IMR-90 (cell line): Measurements from ENCODE around the gene HUS1B.

Source experiments
- CEBPB ChIP-seq: IDR thresholded peaks from 2 replicates; pipeline ENCODE4 v1.6.1; 2012; ENCODE audit warnings: low read depth, low read length, improper control_type of control experiment
- CHD1 ChIP-seq: IDR thresholded peaks from 2 replicates; pipeline ENCODE4 v1.6.1; 2012; ENCODE audit warnings: low read depth, low read length, improper control_type of control experiment
- CTCF ChIP-seq: conservative IDR thresholded peaks from 2 replicates; pipeline ENCODE4 v1.5.1; 2012; ENCODE audit warnings: mild to moderate bottlenecking, low read depth, low read length, improper control_type of control experiment
- FOS ChIP-seq: fragments of 150-350 bp; IDR thresholded peaks from 2 replicates; pipeline ENCODE4 v1.6.1; 2016; ENCODE audit warnings: low read depth, low read length
- MAZ ChIP-seq: IDR thresholded peaks from 2 replicates; pipeline ENCODE4 v1.6.1; 2012; ENCODE audit warnings: low read depth, mild to moderate bottlenecking, low read length, improper control_type of control experiment, moderate library complexity, borderline replicate concordance
- NFE2L2 ChIP-seq: fragments of 150-350 bp; IDR thresholded peaks from 2 replicates; pipeline ENCODE4 v1.6.1; 2016; ENCODE audit warnings: low read depth, mild to moderate bottlenecking, low read length
- POLR2A ChIP-seq: IDR thresholded peaks from 2 replicates; pipeline ENCODE4 v1.6.1; 2012; ENCODE audit warnings: mild to moderate bottlenecking, low read depth, low read length
- RAD21 ChIP-seq: IDR thresholded peaks from 2 replicates; pipeline ENCODE4 v1.6.1; 2012; ENCODE audit warnings: low read length, improper control_type of control experiment
- RFX5 ChIP-seq: IDR thresholded peaks from 2 replicates; pipeline ENCODE4 v1.8.0; 2012; ENCODE audit warnings: low read depth, mild to moderate bottlenecking, low read length, moderate library complexity
- SMC3 ChIP-seq: fragments of 150-350 bp; IDR thresholded peaks from 2 replicates; pipeline ENCODE4 v1.6.1; 2016; ENCODE audit warnings: low read depth, mild to moderate bottlenecking, antibody characterized with exemption, low read length, moderate library complexity

- TF ChIP-seq CTCF: no peak
- no peak for TF ChIP-seq SMC3
- TF ChIP-seq POLR2A: no peak
- no peak for TF ChIP-seq RAD21
- no peak for TF ChIP-seq CHD1
- no peak for TF ChIP-seq MAZ
- TF ChIP-seq RFX5: no peak
- no peak for TF ChIP-seq FOS
- TF ChIP-seq CEBPB: no peak
- TF ChIP-seq NFE2L2: no peak
Measured at GRCh38 chr6:699319-699718, 42.4 kb upstream of the HUS1B start.
